HG03064 (cell line): Measurements from ENCODE around the gene LYSMD1.

Experiments
- ATAC-seq: cut with Tn5 transposase; IDR thresholded peaks from one replicate; pipeline ENCODE4 v1.9.1; 2021; ENCODE audit warnings: low read depth; ENCODE audit not compliant: unreplicated experiment

The LYSMD1 gene

GRCh38 chr1:151143057-151143435 lies 22.7 kb downstream of the LYSMD1 start:
- ATAC-seq = no peak

GRCh38 chr1:151142411-151143056 lies 23.2 kb downstream of the LYSMD1 start:
- no peak for ATAC-seq

- ATAC-seq = no peak
Measured at GRCh38 chr1:151137789-151138188, 27.9 kb downstream of the LYSMD1 start.

- no peak for ATAC-seq
Measured at GRCh38 chr1:151135433-151136385, 30.0 kb downstream of the LYSMD1 start.

- no peak for ATAC-seq
Measured at GRCh38 chr1:151134991-151135390, 30.7 kb downstream of the LYSMD1 start.

- no peak for ATAC-seq
Measured at GRCh38 chr1:151134396-151134795, 31.3 kb downstream of the LYSMD1 start.

- ATAC-seq = no peak
Measured at GRCh38 chr1:151133018-151133806, 32.5 kb downstream of the LYSMD1 start.

- ATAC-seq = no peak
Measured at GRCh38 chr1:151132335-151133017, 33.2 kb downstream of the LYSMD1 start.

GRCh38 chr1:151131701-151132334 lies 33.9 kb downstream of the LYSMD1 start:
- ATAC-seq = no peak

GRCh38 chr1:151130987-151131586 lies 34.6 kb downstream of the LYSMD1 start:
- peak; percentile 80 for ATAC-seq

- ATAC-seq = no peak
Measured at GRCh38 chr1:151128800-151129199, 36.9 kb downstream of the LYSMD1 start.

- no peak for ATAC-seq
Measured at GRCh38 chr1:151124763-151125403, 40.8 kb downstream of the LYSMD1 start.

GRCh38 chr1:151113877-151114276 lies 51.8 kb downstream of the LYSMD1 start:
- no peak for ATAC-seq
